Amygdala (tissue), 56 donors: ENCODE measurements around the gene CLSTN1.
A peak's percentile ranks its signal among the peaks of the same experiment; 100 is the strongest.
"Not testable (repeated sequence)": the region's sequence is repeated elsewhere in the genome, so short reads cannot be mapped to it uniquely, and the experiment has no call there.

ENCODE experiments used
- DNase-seq, 56 donors: peaks; one replicate each; lab custom pipeline; 2025; lab: John Stamatoyannopoulos, UW

CLSTN1 gene

DNA sequence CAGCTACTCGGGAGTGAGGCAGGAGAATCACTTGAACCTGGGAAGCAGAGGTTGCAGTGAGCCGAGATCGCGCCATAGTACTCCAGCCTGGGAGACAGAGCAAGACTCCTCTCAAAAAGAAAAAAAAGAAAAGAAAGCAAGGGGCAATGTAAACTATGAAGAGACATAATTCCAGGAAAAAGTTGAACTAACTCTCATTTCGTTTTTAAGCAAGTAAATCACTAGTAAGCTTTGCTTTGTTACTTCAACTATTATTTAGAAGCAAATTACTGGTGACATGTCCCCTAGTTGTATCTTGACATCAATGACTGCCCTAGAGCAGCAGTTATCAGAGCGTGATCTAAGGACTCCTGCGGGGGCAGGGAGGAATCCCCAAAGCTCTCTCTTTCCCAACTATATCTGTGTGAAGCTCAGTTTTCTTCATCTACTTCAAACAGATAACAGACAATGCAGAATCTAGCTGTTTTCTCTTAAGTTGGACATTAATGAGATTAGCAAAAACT lies 18.7 kb downstream of the CLSTN1 start:
- DNase-seq, result no peak

GRCh38 chr1:9803003-9803918 lies 20.5 kb downstream of the CLSTN1 start:
- DNase-seq, result not testable (repeated sequence)

GRCh38 chr1:9801909-9802308 lies 21.9 kb downstream of the CLSTN1 start:
- no peak for DNase-seq

- DNase-seq, result no peak
Measured at GRCh38 chr1:9798236-9799130, 25.3 kb downstream of the CLSTN1 start.

GRCh38 chr1:9797049-9797448 lies 26.7 kb downstream of the CLSTN1 start:
- DNase-seq, result no peak

DNA sequence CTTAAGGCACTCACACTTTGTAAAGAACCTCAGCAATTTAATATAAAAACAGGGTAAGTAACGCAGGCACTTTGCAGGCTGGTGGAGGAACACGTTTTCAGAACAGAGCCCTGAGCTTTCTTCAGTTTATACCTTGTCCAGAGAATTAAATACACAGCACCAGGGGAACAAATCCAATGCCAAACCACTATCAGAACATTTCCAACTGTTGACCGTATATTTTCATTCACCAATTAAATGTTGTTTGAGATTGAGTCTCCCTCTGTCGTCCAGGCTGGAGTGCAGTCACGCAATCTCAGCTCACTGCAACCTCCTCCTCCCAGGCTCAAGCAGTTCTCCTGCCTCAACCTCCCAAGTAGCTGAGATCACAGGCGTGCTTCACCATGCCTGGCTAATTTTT lies 29.7 kb downstream of the CLSTN1 start:
- DNase-seq, result no peak

DNA sequence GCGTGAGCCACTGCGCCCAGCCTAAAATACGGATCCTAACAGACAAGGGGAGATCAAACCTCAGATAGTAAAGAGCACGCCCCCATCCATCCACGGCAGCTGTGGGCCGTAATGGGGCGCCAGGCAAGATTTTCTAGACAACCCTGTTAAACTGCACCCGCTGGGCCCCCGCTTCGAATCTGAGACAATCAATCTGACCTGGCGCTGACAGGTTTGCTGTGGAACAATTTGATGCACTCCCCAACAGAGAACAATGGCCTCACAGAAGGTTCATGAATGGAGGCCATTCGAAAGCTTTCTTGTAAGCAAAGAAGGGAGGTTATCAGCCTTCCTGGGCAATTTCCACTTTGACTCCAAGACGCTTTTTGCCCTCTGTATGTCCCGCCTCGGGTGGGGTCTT lies 30.5 kb downstream of the CLSTN1 start:
- no peak for DNase-seq

DNA sequence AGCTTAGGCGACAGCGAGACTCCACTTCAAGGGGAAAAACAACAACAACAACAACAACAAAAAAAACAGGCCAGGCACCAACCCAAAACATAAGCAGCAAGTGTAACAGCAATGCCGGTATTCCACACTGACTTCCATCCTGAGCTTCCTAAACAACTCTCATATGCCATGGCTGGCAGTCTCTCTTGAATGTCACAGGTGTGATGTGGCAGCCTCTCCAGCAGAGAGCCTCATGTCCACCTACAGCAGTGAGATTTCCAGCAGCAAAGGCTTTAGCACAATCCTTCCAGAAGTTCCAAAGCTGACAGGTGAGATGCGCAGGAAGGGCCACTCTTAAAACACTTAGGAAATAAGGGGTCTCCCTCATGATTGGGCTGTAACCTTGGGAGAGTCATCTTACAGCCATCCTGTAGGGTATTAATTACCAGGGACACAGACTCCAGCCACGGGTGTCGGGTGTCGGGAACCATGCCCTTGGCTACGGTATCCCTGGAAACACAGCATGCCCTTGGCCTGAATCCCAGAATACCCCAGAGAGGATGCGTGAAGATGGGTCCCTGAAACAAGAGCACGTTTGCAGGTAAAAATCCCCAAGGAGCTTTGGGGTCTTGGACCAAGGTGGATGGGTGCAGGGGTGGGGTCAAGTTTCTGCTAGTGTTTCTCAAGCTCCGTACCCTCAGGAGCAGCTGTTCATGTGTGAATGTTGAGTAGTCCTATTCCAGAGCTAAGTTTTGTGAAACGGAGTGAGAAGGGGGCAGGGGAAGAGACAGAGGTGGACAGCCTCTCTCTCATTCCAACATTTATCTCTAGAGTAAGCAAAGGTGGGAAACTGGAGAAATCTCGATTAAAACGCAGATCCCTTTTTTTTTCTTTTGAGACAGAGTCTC lies 31.4 kb downstream of the CLSTN1 start:
- DNase-seq, result peak in 3 of 56 donors; percentile 5 to 8 (median 7)

GRCh38 chr1:9789700-9790099 lies 34.1 kb downstream of the CLSTN1 start:
- not testable (repeated sequence) for DNase-seq

DNA sequence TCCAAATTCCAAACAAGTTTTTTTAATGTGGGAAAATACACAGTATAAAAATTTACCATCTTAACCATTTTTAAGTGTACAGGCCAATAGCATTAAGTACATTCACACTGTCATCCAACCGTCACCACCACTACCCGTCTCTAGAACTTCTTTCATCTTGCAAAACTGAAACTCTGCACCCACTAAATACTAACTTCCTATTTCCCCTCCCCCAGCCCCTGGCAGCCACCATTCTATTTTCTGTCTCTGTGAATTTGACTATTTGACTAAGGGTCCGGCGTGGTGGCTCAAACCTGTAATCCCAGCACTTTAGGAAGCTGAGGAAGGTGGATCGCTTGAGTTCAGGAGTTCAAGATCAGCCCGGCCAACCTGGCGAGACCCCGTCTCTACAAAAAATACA lies 36.1 kb downstream of the CLSTN1 start:
- no peak for DNase-seq

- DNase-seq, result no peak
Measured at GRCh38 chr1:9785406-9785805, 38.4 kb downstream of the CLSTN1 start.

DNA sequence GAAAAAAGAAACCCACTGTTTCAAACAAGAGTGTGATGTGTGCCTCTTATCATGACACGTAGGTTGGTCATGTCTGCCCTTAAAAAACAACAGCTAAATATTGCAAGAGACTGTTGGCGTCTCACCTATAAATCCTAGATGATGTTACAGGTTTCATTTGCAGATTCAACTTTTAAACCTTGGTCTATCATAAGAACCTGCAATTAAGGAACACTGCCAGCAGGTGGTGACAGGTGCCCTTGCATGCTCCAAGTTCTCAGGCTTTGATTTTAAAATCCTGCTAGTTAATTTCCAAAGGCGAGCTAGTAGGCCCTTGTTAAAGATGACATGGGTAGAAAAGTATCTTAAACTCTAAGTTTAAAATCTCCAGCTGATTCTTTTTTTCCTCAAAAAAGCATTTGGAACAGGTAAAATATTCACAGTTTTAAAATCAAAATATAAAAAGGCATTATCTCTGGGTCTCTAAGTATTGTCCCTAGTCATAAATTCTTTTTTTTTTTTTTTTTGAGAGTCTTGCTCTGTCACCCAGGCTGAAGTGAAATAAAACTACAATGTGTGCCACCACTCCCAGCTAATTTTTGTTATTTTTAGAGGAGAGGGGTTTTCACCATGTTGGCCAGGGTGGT lies 39.1 kb downstream of the CLSTN1 start:
- peak in 1 of 56 donors; percentile 12 for DNase-seq

DNA sequence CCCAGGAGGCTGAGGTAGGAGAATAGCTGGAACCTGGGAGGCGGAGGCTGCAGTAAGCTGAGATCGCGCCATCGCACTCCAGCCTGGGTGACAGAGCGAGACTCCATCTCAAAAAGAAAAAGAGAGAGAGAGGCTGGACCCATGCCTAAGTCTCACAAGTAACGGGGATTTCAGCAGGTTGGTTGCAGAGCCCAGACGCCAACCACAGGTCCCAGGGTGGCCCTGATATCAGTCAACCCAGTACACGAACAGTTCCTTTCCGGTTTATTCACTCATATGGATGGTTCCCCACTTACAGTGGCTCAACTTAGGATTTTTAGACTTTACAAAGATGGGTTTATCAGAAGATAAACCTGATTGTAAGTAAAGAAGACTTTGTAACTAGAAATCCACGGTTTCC lies 40.9 kb downstream of the CLSTN1 start:
- DNase-seq, result no peak

GRCh38 chr1:9782116-9782751 lies 41.5 kb downstream of the CLSTN1 start:
- no peak for DNase-seq

DNA sequence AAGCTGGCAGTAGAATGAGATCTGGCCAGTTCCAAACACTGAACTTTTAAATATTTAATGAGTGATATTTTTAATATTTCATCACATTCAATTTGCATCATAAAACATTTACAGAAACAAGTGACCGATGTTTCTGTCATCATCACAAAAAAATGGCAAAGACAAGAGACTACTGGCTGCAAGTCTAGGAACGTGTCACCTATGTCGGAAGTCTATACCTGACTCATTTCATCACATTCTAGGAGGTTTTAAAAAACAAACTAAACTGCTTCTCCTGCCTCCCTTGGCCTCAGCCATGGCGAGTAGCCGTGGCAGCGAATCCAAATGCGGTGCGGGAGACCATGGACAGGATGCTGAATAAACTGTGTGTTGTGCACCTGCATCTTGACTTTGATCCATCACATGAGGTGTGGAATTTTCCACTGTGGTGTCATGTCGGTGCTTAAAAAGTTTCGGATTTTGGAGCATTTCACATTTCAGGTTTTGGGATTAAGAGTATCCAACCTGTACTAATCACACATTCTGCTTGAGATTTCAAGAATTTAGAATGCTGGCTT lies 43.1 kb downstream of the CLSTN1 start:
- no peak for DNase-seq

GRCh38 chr1:9778905-9779304 lies 44.9 kb downstream of the CLSTN1 start:
- no peak for DNase-seq

DNA sequence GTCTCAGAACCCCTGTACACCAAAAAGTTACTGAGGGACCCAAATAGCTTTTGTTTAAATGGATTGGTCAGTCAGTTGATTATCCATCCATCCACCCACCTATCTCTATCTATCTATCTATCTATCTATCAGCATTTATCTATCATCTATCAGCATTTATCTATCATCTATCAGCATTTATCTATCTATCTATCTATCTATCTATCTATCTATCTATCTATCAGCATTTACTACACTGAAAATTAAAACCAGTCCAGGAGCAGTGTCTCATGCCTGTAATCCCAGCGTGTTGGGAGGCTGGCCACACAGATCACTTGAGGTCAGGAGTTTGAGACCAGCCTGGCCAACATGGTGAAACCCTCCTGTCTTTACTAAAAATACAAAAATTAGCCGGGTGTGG lies 47.1 kb downstream of the CLSTN1 start:
- DNase-seq, result no peak

DNA sequence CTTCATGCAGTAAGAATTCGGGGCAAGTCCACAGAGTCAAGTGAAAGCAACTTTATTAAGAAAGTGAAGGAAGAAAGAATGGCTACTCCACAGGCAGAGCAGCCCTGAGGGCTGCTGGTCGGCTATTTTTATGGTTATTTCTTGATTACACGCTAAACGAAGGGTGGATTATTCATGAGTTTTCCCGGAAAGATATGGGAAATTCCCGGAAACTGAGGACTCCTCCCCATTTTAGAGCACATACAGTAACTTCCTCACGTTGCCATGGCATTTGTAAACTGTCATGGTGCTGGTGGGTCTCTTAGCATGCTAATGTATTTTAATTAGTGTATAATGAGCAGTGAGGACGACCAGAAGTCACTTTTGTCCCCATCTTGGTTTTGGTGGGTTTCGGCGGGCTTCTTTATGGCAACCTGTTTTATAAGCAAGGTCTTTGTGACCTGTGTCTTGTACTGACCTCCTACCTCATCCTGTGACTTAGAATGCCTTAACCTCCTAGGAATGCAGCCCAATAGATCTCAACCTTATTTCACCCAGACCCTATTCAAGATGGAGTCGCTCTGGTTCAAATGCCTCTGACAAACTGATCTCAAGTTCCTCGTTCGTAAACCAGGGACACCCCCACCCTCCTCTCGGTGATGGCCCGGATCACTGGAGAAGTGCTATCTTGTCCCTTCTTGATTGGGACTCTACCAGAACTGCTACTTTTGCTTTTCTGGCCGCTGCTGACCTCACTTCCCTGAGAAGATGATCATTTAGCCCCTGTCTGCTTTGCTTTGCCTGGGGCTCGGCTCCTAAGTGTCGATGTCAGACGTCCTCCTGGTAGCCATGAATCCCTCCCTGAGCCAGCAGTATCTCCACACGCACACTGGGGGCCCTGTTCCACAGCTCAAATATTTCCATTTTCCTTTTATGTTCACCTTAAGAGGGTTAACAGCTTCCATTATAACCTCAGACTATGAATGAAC lies 48.8 kb downstream of the CLSTN1 start:
- DNase-seq, result no peak
